Stimulated activated CD4-positive, alpha-beta T cell treated with anti-CD3 and anti-CD28 coated beads, Interleukin-1b, Interleukin-23, amount 100 ng/mL, for 4 hours (primary cell): ENCODE data around the gene HSPB9.
"Not testable (repeated sequence)": the region's sequence is repeated elsewhere in the genome, so short reads cannot be mapped to it uniquely, and the experiment has no call there.

Experiments
- DNase-seq, 2 donors: peaks; one replicate each; pipeline ENCODE4 v3.0.0-alpha.2; 2020; ENCODE audit warnings: low read depth in 2 of 2

Gene HSPB9

DNA sequence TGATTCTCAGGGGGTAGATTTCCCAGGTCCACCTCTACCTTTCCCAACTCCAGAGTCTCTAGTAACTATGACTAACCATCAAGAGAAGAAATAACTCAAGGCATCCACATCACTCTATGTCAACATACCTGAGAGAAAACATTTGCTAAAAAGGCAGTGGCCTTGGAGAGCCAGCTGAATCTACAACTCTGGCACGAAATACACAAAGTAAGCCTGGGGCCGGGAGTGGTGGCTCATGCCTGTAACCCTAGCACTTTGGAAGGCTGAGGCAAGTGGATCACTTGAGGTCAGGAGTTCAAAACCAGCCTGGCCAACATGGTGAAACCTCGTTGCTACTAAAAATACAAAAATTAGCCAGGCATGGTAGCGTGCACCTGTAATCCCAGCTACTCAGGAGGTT lies 20.5 kb downstream of the HSPB9 start:
- not testable (repeated sequence) for DNase-seq

DNA sequence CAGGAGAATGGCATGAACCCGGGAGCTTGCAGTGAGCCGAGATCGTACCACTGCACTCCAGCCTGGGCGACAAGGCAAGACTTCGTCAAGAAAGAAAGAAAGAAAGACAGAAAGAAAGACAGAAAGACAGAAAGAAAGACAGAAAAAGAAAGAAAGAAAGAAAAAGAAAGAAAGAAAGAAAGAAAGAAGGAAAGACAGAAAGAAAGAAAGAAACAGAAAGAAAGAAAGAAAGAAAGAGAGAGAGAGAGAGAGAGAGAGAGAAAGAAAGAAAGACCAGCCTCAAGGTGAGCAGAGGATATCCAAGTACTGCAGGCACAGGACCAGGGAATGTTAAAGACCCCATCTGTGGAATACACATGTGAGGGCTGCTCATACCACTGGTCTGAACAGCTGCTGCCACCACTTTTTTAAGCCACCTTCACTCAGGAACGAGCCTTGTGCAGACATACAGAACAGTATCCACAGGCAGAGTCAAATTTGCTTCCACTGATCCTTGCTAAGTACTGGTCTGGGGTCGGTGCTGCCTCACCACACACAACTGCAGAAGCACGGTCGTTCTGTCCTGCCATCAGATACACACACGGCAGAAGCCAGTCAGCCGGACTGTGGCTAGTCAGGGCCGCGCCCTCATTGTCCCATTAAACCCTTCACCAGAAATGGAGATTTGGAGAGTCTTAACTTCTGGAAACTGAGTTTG lies 24.5 kb downstream of the HSPB9 start:
- no peak for DNase-seq

DNA sequence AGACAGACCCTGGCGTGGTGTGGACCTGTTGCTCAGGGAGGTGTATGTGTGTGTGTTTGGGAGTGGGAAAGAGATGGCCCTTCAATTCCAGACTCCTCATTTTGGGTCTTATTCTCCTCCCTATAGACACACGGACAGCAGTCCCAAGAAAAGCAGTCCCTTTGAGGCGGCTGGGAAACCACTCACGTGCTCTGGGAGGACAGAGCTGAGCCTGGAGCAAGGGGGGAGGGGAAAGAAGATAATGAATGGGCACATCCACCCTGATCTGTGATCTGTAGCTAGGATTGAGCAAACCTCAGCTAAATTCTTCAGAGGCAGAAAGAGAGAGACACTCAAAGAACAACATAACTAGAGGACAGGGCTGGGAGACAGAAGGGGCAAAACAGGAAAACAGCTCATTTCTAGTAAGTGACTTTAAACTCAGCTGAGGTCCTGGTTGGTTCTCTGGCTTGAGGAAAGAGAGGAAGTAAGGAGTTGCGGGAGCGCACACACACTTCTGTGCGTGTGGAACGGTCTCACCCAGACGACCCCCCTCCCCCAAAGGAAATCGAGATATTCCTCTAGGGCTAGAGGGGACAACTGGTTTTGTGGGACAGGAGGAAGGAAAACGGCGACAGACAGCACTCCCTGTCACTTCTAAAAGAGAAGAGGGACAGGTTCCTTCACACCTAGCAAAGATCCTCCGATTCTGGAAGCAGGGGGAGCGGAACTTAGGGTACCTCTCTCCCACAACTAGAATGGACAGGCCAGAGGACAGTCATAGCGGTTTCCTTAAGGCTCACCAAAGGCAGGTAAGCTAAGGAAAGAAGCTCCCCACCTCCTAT lies 31.5 kb downstream of the HSPB9 start:
- DNase-seq = no peak

DNA sequence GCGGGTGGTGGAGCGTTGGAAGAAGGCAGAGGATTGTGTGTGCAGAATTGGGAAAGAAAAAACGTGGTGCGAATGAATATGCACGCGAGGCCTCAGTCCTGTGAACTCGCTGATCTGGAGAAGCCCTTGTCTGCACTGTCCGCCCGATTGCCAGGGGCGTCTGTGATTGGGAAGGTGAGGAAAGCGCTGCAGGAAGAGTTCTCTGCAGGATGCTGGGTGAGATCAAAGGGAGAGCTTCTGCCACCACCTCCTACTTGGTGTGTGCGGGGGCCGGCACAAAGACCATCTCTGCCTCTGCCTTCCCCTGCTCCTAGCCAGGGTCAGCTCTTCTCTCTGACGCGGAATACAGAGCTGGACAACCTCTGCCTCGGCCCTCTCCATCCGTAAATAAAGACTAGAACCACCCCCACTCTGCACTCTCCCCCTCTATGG lies 33.0 kb downstream of the HSPB9 start:
- no peak for DNase-seq

DNA sequence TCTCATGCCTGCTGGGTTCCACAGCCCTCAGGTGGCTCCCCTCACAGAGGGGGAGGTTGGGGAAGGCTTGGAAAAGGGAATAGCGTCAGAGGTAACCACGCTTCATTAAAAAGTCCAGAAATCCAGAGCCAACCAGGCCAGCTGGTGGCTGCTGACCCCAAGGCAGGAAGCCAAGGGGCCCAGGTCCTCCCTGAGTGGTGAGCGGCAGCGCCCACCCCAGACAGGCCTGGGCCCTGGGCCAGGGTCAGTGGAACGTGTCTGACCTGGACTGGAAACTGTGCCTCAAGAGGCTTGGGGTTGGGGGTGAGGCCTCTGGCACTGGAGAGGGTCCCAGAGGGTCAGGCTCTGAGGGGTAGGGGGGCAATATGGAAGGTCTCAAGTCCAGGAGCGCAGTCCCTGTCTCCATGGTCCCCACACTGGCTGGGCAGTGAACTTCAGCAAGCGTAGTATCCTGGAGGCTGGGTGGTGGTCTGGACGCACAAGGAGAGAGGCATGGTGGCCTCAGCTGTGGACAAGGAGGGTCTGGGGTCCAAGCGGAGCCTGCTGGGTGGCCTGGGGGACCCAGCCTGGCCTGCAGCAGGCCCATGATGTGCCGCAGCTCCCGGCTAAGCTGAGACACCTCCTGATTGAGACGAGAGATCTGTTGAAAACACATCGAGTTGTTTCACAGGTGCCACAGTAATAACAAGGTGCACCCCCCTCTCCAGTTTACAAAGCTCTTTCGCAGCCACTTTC lies 37.4 kb downstream of the HSPB9 start:
- DNase-seq = no peak

DNA sequence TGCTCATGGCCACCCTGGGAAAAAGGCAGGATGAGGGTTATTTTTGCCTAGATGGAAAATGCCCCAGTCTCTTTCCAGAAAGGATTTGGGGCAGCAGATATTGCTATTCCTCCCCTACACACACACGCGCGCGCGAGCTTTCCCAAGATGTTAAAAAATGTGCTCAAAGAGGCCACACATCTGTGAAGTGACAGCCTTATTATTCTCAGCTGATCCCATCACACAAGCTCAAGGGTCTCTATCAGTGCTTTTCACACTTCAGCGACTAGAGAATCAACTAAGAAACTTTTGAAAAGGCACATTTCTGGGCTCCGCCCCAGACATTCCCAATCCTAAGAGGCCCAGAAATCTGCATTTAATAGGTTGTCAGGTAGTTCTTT lies 37.9 kb downstream of the HSPB9 start:
- no peak for DNase-seq

DNA sequence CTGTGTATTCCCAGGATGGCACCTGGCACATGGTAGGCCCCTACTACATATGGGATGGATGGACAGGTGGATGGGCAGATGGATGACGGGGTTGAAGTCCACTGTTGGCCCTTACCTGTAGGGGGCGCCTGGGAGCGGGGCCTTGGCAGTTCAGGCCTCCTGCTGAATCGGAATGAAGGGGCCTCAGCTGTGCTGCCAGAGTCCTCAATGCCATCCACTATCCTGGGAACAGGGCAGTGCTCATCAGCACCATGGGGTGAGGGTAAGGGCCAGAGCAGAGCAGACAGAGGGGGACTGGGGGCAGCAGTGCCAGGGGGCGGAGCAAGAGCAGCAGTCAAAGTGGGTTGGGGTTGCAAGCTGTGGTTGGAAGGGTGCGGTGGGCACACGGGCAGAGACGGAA lies 40.5 kb downstream of the HSPB9 start:
- DNase-seq = peak in 1 of 2 donors; percentile 39

DNA sequence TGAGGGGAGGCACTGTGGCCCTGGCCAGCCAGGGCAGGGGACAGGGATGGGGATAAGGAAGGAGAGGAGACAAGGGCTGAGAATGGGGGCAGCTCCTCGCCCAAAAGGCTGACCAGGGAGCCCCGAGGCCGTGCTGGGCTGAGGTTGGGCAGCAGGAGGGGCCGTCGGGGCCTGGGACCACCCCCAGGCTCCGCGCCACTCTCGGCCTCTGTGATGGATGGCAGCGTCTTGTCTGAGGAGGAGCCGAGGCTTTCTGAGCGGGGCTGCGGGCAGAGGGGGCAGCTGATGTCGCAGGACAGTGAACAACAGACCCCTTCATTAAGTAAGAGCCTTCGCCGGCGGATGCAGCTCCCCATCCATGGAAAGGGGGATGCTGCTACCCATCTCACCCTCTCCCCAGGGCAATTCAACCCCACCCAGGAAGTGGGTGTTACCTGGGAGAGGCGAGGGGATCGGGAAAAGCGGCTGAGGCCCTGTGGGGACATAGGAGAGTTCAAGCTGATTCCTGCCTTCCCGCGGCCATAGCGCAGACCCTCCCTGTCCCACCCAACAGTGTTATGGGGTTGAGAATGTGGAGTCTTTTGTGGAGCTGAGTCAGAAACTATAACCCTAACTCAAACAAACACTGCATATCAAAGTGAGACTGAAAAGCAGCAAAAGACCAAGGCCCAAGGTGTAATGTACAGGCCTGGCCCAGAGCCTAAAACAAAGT lies 41.2 kb downstream of the HSPB9 start:
- no peak for DNase-seq

DNA sequence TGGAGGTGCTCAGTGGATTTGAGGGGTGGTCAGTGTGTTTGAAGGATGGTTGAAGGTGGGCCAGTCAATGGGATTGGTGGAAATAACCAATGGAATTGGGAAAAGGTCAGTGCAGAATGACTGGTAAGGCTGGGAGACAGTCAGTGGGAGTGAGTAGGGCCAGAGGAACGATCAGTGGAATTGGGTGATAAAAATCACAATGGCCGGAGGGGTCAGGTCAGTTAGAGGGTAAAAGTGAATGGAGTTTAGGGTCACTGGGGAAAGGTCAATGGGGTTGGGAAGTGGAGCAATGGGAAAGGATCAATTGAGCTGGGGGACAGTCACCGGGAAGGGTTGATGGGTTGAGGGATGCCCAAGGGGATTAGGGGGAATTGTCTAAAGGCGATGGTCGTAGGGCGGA lies 43.1 kb downstream of the HSPB9 start:
- no peak for DNase-seq

DNA sequence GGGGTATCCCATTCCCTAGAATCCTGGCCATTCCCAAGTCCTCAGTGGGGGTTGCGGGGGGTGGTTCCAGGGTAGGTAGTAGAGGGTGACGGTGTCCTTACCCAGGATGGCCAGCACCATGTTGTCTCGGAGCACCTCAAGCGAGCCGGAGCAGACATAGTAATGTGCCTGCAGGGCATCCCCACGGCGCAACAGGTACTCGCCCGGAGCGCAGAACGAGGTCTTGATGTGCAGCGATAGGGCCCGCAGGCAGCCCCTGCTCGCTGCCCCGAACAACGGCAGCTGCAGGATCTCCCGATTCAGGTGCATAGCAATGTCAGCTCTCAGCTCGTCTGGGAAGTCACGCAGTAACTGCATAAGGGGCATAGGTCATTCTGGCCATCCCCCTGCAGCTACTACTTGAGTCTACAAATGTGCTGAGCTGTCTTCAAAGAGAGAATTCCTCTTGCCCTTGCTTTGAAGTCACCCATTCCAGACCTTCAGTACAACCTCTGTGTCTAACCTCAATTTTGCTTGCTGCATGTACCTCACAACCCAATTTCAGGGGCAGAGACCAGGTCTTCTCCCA lies 43.7 kb downstream of the HSPB9 start:
- DNase-seq = no peak

DNA sequence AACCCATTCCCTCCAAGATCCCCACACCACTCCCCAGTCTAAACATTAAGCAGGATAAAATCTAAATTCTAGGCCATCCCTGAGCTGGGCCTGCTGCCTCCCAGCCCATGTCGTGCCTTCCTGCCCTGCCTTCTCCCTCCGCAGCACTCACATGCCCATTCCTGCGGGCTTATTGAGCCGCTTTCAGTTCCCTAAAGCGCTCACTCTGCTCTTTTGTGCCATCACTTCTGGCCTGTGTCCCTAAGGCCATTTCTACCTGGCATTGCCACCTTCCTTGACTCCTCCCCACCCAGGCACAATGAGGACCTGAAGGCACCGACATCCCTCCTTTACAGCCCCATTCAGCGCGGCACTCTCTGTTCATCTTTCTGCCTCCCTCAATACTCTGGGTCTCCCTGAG lies 45.2 kb downstream of the HSPB9 start:
- no peak for DNase-seq

DNA sequence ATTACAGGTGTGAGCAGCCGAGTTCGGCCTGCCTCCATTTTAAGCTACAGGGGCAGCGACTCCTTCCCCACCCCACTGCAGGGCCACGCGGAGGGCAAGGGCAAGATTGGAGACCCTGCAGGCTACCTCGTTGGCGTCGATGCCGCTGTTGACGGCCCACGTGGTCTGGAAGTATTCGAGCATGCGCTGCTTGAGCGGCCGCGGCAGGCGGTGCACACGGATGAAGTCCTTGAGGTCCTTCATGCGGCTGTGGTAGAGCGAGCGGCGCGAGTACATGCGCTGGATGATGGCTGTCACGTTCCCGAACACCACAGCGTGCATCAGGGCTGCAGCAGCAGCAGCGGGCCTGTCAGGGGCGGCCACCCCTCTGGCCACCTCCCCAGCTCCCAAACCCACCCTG lies 46.7 kb downstream of the HSPB9 start:
- DNase-seq = no peak

DNA sequence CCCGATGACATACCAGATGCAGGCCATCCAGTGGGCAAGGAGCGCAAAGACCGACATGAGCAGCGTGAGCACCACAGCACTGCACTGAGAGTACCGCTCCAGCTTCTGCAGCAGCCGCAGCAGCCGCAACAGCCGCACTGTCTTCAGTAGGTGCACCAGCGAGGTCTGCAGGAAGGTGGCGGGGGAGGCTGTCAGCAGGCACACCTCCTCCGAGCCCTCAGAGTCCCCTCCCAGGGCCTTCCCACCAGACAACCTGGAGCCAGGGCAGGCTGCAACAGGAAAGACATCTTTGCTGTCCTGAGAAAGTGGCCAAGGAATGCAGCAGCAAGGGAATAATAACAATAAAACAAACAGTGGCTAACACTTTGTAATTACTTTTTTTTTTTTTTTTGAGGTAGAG lies 49.2 kb downstream of the HSPB9 start:
- no peak for DNase-seq
